GM21423 (cell line): ENCODE data around the gene MYPOP.

ENCODE experiments used
- ATAC-seq: cut with Tn5 transposase; IDR thresholded peaks from one replicate; pipeline ENCODE4 v1.9.1; 2021; ENCODE audit warnings: mild to moderate bottlenecking, moderate library complexity; ENCODE audit not compliant: unreplicated experiment

The MYPOP gene

GRCh38 chr19:45864629-45865082, 37.8 kb downstream of the MYPOP start:
- ATAC-seq: no peak

GRCh38 chr19:45863840-45864628, 38.4 kb downstream of the MYPOP start, which contains the start of gene FOXA3:
TSS of gene FOXA3 (plus strand) at chr19:45864326. CDS start at chr19:45864457, 131 bp downstream.
- ATAC-seq: peak; percentile 35

GRCh38 chr19:45863335-45863839, 39.0 kb downstream of the MYPOP start:
- no peak for ATAC-seq

- peak; percentile 89 for ATAC-seq
Observed at GRCh38 chr19:45862564-45863334, 39.7 kb downstream of the MYPOP start, which contains the start of gene SYMPK. TSS of gene SYMPK (minus strand) at chr19:45863147. CDS start at chr19:45854495, 8,652 bp downstream.

GRCh38 chr19:45862271-45862563, 40.2 kb downstream of the MYPOP start:
- no peak for ATAC-seq

- no peak for ATAC-seq
Observed at GRCh38 chr19:45860359-45861259, 41.8 kb downstream of the MYPOP start.

- ATAC-seq: no peak
Observed at GRCh38 chr19:45854167-45854778, 48.1 kb downstream of the MYPOP start.

GRCh38 chr19:45852983-45853382, 49.4 kb downstream of the MYPOP start:
- no peak for ATAC-seq

GRCh38 chr19:45852145-45852750, 50.2 kb downstream of the MYPOP start:
- ATAC-seq: no peak

- no peak for ATAC-seq
Observed at GRCh38 chr19:45848922-45849321, 53.5 kb downstream of the MYPOP start.

- ATAC-seq: no peak
Observed at GRCh38 chr19:45847663-45848062, 54.8 kb downstream of the MYPOP start.

GRCh38 chr19:45842198-45842597, 60.2 kb downstream of the MYPOP start:
- no peak for ATAC-seq
